Naive thymus-derived CD8-positive, alpha-beta T cell (primary cell): ENCODE data around the gene DCLRE1B. TPM values are rescaled to one million over a fixed set of nuclear protein-coding genes. Genes with fewer than 3 reads are reported as not detected.

Experiments
- ATAC-seq, 2 donors: fragments of 150-1000 bp; cut with Tn5 transposase in 1 of 2; sonication (Bioruptor Pico), chemical (Tn5 transposase) in 1 of 2; 1 replicate in 1 of 2; 2 replicates in 1 of 2; pipeline ENCODE4 v1.10.0; 2021; ENCODE audit warnings: mild to moderate bottlenecking in 2 of 2, moderate library complexity in 2 of 2
- POLR2A ChIA-PET: fragments of 350-600 bp; sonication (Branson Sonifier 250); formaldehyde crosslinking; loops from one replicate; lab custom pipeline; 2021; ENCODE audit warnings: antibody characterized with exemption; lab: Charles Lee
- DNase-seq, 10 donors: peaks; one replicate each; pipeline versions ENCODE4 v3.0.0 to v3.0.0-alpha.2; 2020 to 2022
- H3K27ac Mint-ChIP-seq, 10 donors: one replicate each; pipeline ENCODE4 v1.8.0; 2020 to 2022; ENCODE audit warnings: mild to moderate bottlenecking in 10 of 10, mixed read lengths in 10 of 10, moderate library complexity in 4 of 10, inconsistent platforms in 1 of 10
- H3K27me3 Mint-ChIP-seq, 5 donors: one replicate each; pipeline ENCODE4 v1.8.0; 2021 to 2022; ENCODE audit warnings: mixed read lengths in 5 of 5
- H3K36me3 Mint-ChIP-seq, 3 donors: one replicate each; pipeline ENCODE4 v1.8.0; 2020 to 2022; ENCODE audit warnings: mixed read lengths in 3 of 3, mild to moderate bottlenecking in 2 of 3, inconsistent platforms in 1 of 3
- H3K4me1 Mint-ChIP-seq, 4 donors: one replicate each; pipeline ENCODE4 v1.8.0; 2021 to 2022; ENCODE audit warnings: mixed read lengths in 4 of 4
- H3K4me3 Mint-ChIP-seq, 10 donors: one replicate each; pipeline ENCODE4 v1.8.0; 2020 to 2022; ENCODE audit warnings: mild to moderate bottlenecking in 10 of 10, mixed read lengths in 10 of 10, moderate library complexity in 6 of 10, inconsistent platforms in 1 of 10
- H3K9me3 Mint-ChIP-seq, 9 donors: one replicate each; pipeline ENCODE4 v1.8.0; 2020 to 2022; ENCODE audit warnings: mixed read lengths in 9 of 9, mild to moderate bottlenecking in 3 of 9, inconsistent platforms in 1 of 9, moderate library complexity in 1 of 9
- polyA plus RNA-seq, 3 donors: library from polyadenylated mRNA; unstranded; fragments of 300-500 nt; fragmentation: Illumina TruSeq; gene quantifications; one replicate each; pipeline ENCODE4 v1.2.3, GENCODE V29; 2021
- total RNA-seq, 8 experiments: library from RNA in 2 of 8; stranded (reverse) in 2 of 8; gene quantifications; one replicate each; pipeline ENCODE4 v1.2.3 and lab custom pipeline; 2021 to 2026

The DCLRE1B gene
- total and polyA plus RNA-seq, 5 experiments from 2014 or later: 3.7 to 5.5 (median 5.2) TPM

GRCh38 chr1:113890816-113891215 is 14.3 kb upstream of the DCLRE1B start:
- H3K4me1 Mint-ChIP-seq: peaks cover 8 to 15% (median 13%) of the 10 kb centered on the region in 4 donors
- no peaks in the 10 kb centered on the region for H3K9me3 Mint-ChIP-seq
- no peak overlapping the region for H3K4me3 Mint-ChIP-seq
- H3K27ac Mint-ChIP-seq: peak overlapping the region in 2 of 10 donors; percentile 30 to 53
- H3K36me3 Mint-ChIP-seq: peaks cover 0 to 26% (median 4%) of the 10 kb centered on the region in 3 donors
- no peaks in the 10 kb centered on the region for H3K27me3 Mint-ChIP-seq
- POLR2A ChIA-PET: no interaction called here
- DNase-seq (no peak), ATAC-seq (no peak)

GRCh38 chr1:113891631-113892220 is 13.4 kb upstream of the DCLRE1B start:
- Mint-ChIP-seq H3K27ac (peak overlapping the region in 5 of 10 donors; percentile 26 to 92 (median 71)), H3K27me3 (no peaks in the 10 kb centered on the region), H3K9me3 (no peaks in the 10 kb centered on the region), H3K36me3 (peaks cover 0 to 35% (median 0%) of the 10 kb centered on the region in 3 donors), H3K4me1 (peaks cover 8 to 13% (median 11%) of the 10 kb centered on the region in 4 donors), H3K4me3 (no peak overlapping the region)
- POLR2A ChIA-PET: interaction anchor here (0.7 kb wide), 1 partner anchor 98 kb away, joined by 5 read pairs; no protein-coding TSS in a partner anchor
- ATAC-seq (no peak), DNase-seq (no peak)

- Mint-ChIP-seq H3K27me3 (no peaks in the 10 kb centered on the region), H3K36me3 (peaks cover 0 to 50% (median 5%) of the 10 kb centered on the region in 3 donors), H3K4me3 (no peak overlapping the region), H3K4me1 (peaks cover 6 to 9% (median 7%) of the 10 kb centered on the region in 4 donors), H3K9me3 (no peaks in the 10 kb centered on the region), H3K27ac (peak overlapping the region in 5 of 10 donors; percentile 1 to 71 (median 55))
- ATAC-seq (no peak), DNase-seq (no peak)
- POLR2A ChIA-PET: interaction anchor here (0.8 to 1.3 kb wide), 3 partner anchors 11 to 40 kb away, joined by 3 read pairs; no protein-coding TSS in a partner anchor
Measured at GRCh38 chr1:113893267-113893666, 11.9 kb upstream of the DCLRE1B start.

GRCh38 chr1:113895098-113895497 is 10.0 kb upstream of the DCLRE1B start:
- no peak for ATAC-seq
- Mint-ChIP-seq H3K9me3 (no peaks in the 10 kb centered on the region), H3K27ac (peak overlapping the region in 2 of 10 donors; percentile 19 to 53), H3K36me3 (peaks cover 0 to 67% (median 16%) of the 10 kb centered on the region in 3 donors), H3K4me1 (peaks cover 11 to 27% (median 25%) of the 10 kb centered on the region in 4 donors), H3K27me3 (no peaks in the 10 kb centered on the region), H3K4me3 (no peak overlapping the region)
- no peak for DNase-seq
- POLR2A ChIA-PET: no interaction called here

GRCh38 chr1:113895961-113896360 is 9.2 kb upstream of the DCLRE1B start:
- Mint-ChIP-seq H3K4me3 (no peak overlapping the region), H3K36me3 (peaks cover 0 to 75% (median 16%) of the 10 kb centered on the region in 3 donors), H3K9me3 (no peaks in the 10 kb centered on the region), H3K27me3 (no peaks in the 10 kb centered on the region), H3K4me1 (peaks cover 12 to 34% (median 32%) of the 10 kb centered on the region in 4 donors), H3K27ac (peak overlapping the region in 5 of 10 donors; percentile 16 to 41 (median 28))
- no peak for DNase-seq
- no peak for ATAC-seq
- POLR2A ChIA-PET: interaction anchor here (0.6 kb wide), 1 partner anchor 27 kb away, joined by 3 read pairs; no protein-coding TSS in a partner anchor

GRCh38 chr1:113898241-113898814 is 6.8 kb upstream of the DCLRE1B start:
- Mint-ChIP-seq H3K9me3 (no peaks in the 10 kb centered on the region), H3K4me3 (no peak overlapping the region), H3K4me1 (peaks cover 26 to 56% (median 55%) of the 10 kb centered on the region in 4 donors), H3K27me3 (no peaks in the 10 kb centered on the region), H3K36me3 (peaks cover 0 to 98% (median 20%) of the 10 kb centered on the region in 3 donors), H3K27ac (peak overlapping the region in 8 of 10 donors; percentile 1 to 80 (median 40))
- no peak for ATAC-seq
- POLR2A ChIA-PET: no interaction called here
- no peak for DNase-seq

GRCh38 chr1:113899111-113899510 is 6.0 kb upstream of the DCLRE1B start:
- Mint-ChIP-seq H3K4me3 (no peak overlapping the region), H3K4me1 (peaks cover 31 to 64% (median 62%) of the 10 kb centered on the region in 4 donors), H3K9me3 (no peaks in the 10 kb centered on the region), H3K36me3 (peaks cover 0 to 91% (median 20%) of the 10 kb centered on the region in 3 donors), H3K27ac (peak overlapping the region in 5 of 10 donors; percentile 1 to 79 (median 66)), H3K27me3 (no peaks in the 10 kb centered on the region)
- POLR2A ChIA-PET: no interaction called here
- ATAC-seq (no peak), DNase-seq (no peak)

- ATAC-seq (no peak), DNase-seq (no peak)
- Mint-ChIP-seq H3K36me3 (peaks cover 0 to 70% (median 20%) of the 10 kb centered on the region in 3 donors), H3K27ac (peak overlapping the region in 4 of 10 donors; percentile 3 to 69 (median 49)), H3K4me3 (no peak overlapping the region), H3K4me1 (peaks cover 34 to 77% (median 71%) of the 10 kb centered on the region in 4 donors), H3K27me3 (no peaks in the 10 kb centered on the region), H3K9me3 (no peaks in the 10 kb centered on the region)
- POLR2A ChIA-PET: interaction anchor here (1.3 kb wide), 1 partner anchor 29 kb away, joined by 5 read pairs; no protein-coding TSS in a partner anchor
Measured at GRCh38 chr1:113901191-113901590, 3.9 kb upstream of the DCLRE1B start.

GRCh38 chr1:113903501-113904292 is 1.4 kb upstream of the DCLRE1B start:
- Mint-ChIP-seq H3K27ac (peak overlapping the region; percentile 97 to 100 (median 100)), H3K9me3 (no peaks in the 10 kb centered on the region), H3K36me3 (peaks cover 0 to 57% (median 19%) of the 10 kb centered on the region in 3 donors), H3K4me3 (peak overlapping the region; percentile 94 to 100 (median 99)), H3K4me1 (peaks cover 31 to 77% (median 65%) of the 10 kb centered on the region in 4 donors), H3K27me3 (no peaks in the 10 kb centered on the region)
- ATAC-seq (no peak), DNase-seq (peak in 3 of 10 donors; percentile 22 to 40 (median 31))
- POLR2A ChIA-PET: interaction anchor here (0.8 to 6.4 kb wide), 17 partner anchors 10 to 488 kb away, joined by 3 to 145 read pairs (median 5); partner anchors contain the start of genes HIPK1, PHTF1 and RSBN1

GRCh38 chr1:113904293-113904673 is 843 bp upstream of the DCLRE1B start:
- Mint-ChIP-seq H3K27ac (peak overlapping the region; percentile 97 to 100 (median 100)), H3K27me3 (no peaks in the 10 kb centered on the region), H3K36me3 (peaks cover 0 to 55% (median 16%) of the 10 kb centered on the region in 3 donors), H3K4me1 (peaks cover 32 to 72% (median 60%) of the 10 kb centered on the region in 4 donors), H3K4me3 (peak overlapping the region; percentile 94 to 100 (median 99)), H3K9me3 (no peaks in the 10 kb centered on the region)
- ATAC-seq (peak; percentile 54 to 57), DNase-seq (peak in 2 of 10 donors; percentile 53 to 83)
- POLR2A ChIA-PET: interaction anchor here (0.8 to 6.4 kb wide), 19 partner anchors 10 to 831 kb away, joined by 3 to 145 read pairs (median 5); partner anchors contain the start of genes HIPK1, LRIG2, PHTF1 and RSBN1

- Mint-ChIP-seq H3K4me3 (peak overlapping the region; percentile 94 to 100 (median 99)), H3K4me1 (peaks cover 27 to 61% (median 49%) of the 10 kb centered on the region in 4 donors), H3K27me3 (no peaks in the 10 kb centered on the region), H3K9me3 (no peaks in the 10 kb centered on the region), H3K36me3 (peaks cover 0 to 54% (median 13%) of the 10 kb centered on the region in 3 donors), H3K27ac (peak overlapping the region; percentile 97 to 100 (median 100))
- peak; percentile 3 to 6 for ATAC-seq
- POLR2A ChIA-PET: interaction anchor here (1.2 to 6.4 kb wide), 8 partner anchors 19 to 70 kb away, joined by 3 to 145 read pairs (median 12); partner anchors contain the start of gene HIPK1
- peak in 4 of 10 donors; percentile 9 to 69 (median 10) for DNase-seq
Measured at GRCh38 chr1:113905435-113905861, 322 bp downstream of the DCLRE1B start.
